ENCODE data around the gene RAP1GAP2. TPM values are rescaled to one million over a fixed set of nuclear protein-coding genes. Genes with fewer than 3 reads are reported as not detected.

Gene RAP1GAP2
- total RNA-seq, 1 donor from 2014 or later: 30.4 TPM

- TF ChIP-seq CTCF (conservative IDR thresholded peaks at IDR 0.05; ENCODE audit: low read depth, low read length): no peak
- no peak for DNase-seq (ENCODE audit: low read depth)
- no peak overlapping the region for H3K4me3 ChIP-seq (ENCODE audit: low read depth, low read length)
Observed at GRCh38 chr17:3035256-3035967, 239.2 kb downstream of the RAP1GAP2 start.

- DNase-seq (ENCODE audit: low read depth): no peak
- TF ChIP-seq CTCF (conservative IDR thresholded peaks at IDR 0.05; ENCODE audit: low read depth, low read length): no peak
- H3K4me3 ChIP-seq (ENCODE audit: low read depth, low read length): no peak overlapping the region
Observed at GRCh38 chr17:3035968-3036280, 239.7 kb downstream of the RAP1GAP2 start.

GRCh38 chr17:3036800-3037199 lies 240.6 kb downstream of the RAP1GAP2 start:
- no peak overlapping the region for H3K4me3 ChIP-seq (ENCODE audit: low read depth, low read length)
- TF ChIP-seq CTCF (conservative IDR thresholded peaks at IDR 0.05; ENCODE audit: low read depth, low read length): no peak
- DNase-seq (ENCODE audit: low read depth): no peak

- H3K4me3 ChIP-seq (ENCODE audit: low read depth, low read length): no peak overlapping the region
- DNase-seq (ENCODE audit: low read depth): no peak
- no peak for TF ChIP-seq CTCF (conservative IDR thresholded peaks at IDR 0.05; ENCODE audit: low read depth, low read length)
Observed at GRCh38 chr17:3037259-3037658, 241.0 kb downstream of the RAP1GAP2 start.

- DNase-seq (ENCODE audit: low read depth): no peak
- no peak overlapping the region for H3K4me3 ChIP-seq (ENCODE audit: low read depth, low read length)
- TF ChIP-seq CTCF (conservative IDR thresholded peaks at IDR 0.05; ENCODE audit: low read depth, low read length): no peak
Observed at GRCh38 chr17:3038941-3039340, 242.7 kb downstream of the RAP1GAP2 start.

- no peak for DNase-seq (ENCODE audit: low read depth)
- H3K4me3 ChIP-seq (ENCODE audit: low read depth, low read length): no peak overlapping the region
- TF ChIP-seq CTCF (conservative IDR thresholded peaks at IDR 0.05; ENCODE audit: low read depth, low read length): no peak
Observed at GRCh38 chr17:3039736-3040135, 243.5 kb downstream of the RAP1GAP2 start.

- TF ChIP-seq CTCF (conservative IDR thresholded peaks at IDR 0.05; ENCODE audit: low read depth, low read length): no peak
- DNase-seq (ENCODE audit: low read depth): no peak
- no peak overlapping the region for H3K4me3 ChIP-seq (ENCODE audit: low read depth, low read length)
Observed at GRCh38 chr17:3040882-3041281, 244.6 kb downstream of the RAP1GAP2 start.
